HL-60 (cell line): ENCODE results near the gene VAMP4.

ENCODE experiments used
- DNase-seq, 2 experiments: peaks; one replicate each; pipeline ENCODE4 v3.0.0-alpha.2; 2010 to 2020; ENCODE audit warnings: low read depth in 1 of 2, low spot score in 1 of 2
- H3K27ac ChIP-seq: fragments of 250-450 bp; sonication (Bioruptor Pico); replicated peaks from 2 replicates; pipeline ENCODE4 v1.5.1; 2020; ENCODE audit warnings: mild to moderate bottlenecking, moderate library complexity
- H3K27me3 ChIP-seq: fragments of 250-450 bp; sonication (Bioruptor Pico); 2 replicates; pipeline ENCODE4 v1.5.1; 2021; ENCODE audit warnings: mild to moderate bottlenecking, moderate library complexity; ENCODE audit not compliant: insufficient read depth, poor library complexity, severe bottlenecking
- H3K4me3 ChIP-seq: replicated peaks from 2 replicates; pipeline ENCODE4 v1.5.1; 2011; ENCODE audit warnings: mild to moderate bottlenecking, control low read depth, low read length; ENCODE audit not compliant: insufficient read depth
- CTCF ChIP-seq: IDR thresholded peaks from one replicate; pipeline ENCODE4 v1.5.1; 2011; ENCODE audit warnings: low read length, control low read depth, inconsistent platforms; ENCODE audit not compliant: insufficient read depth
- GABPA ChIP-seq: IDR thresholded peaks from 2 replicates; pipeline ENCODE4 v1.6.1; 2012; ENCODE audit warnings: low read depth
- POLR2AphosphoS5 ChIP-seq: IDR thresholded peaks from 2 replicates; pipeline ENCODE4 v1.6.1; 2012; ENCODE audit warnings: low read depth
- SPI1 ChIP-seq: IDR thresholded peaks from 2 replicates; pipeline ENCODE4 v1.6.1; 2012; ENCODE audit warnings: low read depth, mild to moderate bottlenecking, borderline replicate concordance
- TF ChIP-seq, protein P1 (sequence below): IDR thresholded peaks from 2 replicates; pipeline ENCODE4 v1.6.1; 2012; ENCODE audit warnings: low read depth; ENCODE audit not compliant: insufficient replicate concordance

The VAMP4 gene

DNA sequence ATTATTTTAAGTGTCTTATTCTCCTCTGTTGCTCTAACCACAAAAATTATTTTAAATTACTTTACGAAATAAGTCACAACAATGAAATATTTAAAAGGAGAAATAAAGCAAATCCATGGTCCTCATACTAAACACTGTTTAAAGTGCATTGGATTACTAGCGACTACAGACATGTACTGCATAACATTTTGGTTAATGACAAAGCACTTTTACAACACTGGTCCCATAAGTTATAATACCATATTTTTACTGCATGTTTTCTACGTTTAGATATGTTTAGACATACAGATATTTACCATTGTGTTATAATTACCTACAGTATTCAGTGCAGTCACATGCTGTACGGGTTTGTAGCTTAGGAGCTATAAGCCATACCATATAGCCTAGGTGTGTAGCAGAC lies 30.2 kb downstream of the VAMP4 start:
- TF ChIP-seq GABPA = no peak
- no peak for TF ChIP-seq POLR2AphosphoS5
- TF ChIP-seq SPI1 = no peak
- TF ChIP-seq, protein P1, sequence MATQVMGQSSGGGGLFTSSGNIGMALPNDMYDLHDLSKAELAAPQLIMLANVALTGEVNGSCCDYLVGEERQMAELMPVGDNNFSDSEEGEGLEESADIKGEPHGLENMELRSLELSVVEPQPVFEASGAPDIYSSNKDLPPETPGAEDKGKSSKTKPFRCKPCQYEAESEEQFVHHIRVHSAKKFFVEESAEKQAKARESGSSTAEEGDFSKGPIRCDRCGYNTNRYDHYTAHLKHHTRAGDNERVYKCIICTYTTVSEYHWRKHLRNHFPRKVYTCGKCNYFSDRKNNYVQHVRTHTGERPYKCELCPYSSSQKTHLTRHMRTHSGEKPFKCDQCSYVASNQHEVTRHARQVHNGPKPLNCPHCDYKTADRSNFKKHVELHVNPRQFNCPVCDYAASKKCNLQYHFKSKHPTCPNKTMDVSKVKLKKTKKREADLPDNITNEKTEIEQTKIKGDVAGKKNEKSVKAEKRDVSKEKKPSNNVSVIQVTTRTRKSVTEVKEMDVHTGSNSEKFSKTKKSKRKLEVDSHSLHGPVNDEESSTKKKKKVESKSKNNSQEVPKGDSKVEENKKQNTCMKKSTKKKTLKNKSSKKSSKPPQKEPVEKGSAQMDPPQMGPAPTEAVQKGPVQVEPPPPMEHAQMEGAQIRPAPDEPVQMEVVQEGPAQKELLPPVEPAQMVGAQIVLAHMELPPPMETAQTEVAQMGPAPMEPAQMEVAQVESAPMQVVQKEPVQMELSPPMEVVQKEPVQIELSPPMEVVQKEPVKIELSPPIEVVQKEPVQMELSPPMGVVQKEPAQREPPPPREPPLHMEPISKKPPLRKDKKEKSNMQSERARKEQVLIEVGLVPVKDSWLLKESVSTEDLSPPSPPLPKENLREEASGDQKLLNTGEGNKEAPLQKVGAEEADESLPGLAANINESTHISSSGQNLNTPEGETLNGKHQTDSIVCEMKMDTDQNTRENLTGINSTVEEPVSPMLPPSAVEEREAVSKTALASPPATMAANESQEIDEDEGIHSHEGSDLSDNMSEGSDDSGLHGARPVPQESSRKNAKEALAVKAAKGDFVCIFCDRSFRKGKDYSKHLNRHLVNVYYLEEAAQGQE = no peak
- no peak for TF ChIP-seq CTCF
- DNase-seq = no peak
- Histone ChIP-seq H3K4me3 (no peak overlapping the region), H3K27me3 (no peaks in the 10 kb centered on the region), H3K27ac (no peak overlapping the region)

- no peaks in the 10 kb centered on the region for H3K27me3 ChIP-seq
- no peak for DNase-seq
- TF ChIP-seq, protein P1 = no peak
- no peak for TF ChIP-seq CTCF
- TF ChIP-seq POLR2AphosphoS5 = no peak
- no peak for TF ChIP-seq GABPA
- TF ChIP-seq SPI1 = no peak
- no peak overlapping the region for H3K27ac ChIP-seq
- H3K4me3 ChIP-seq = no peak overlapping the region
These were observed 34.3 kb downstream of the VAMP4 start for GRCh38 chr1:171707583-171707982.

- TF ChIP-seq CTCF (no peak), POLR2AphosphoS5 (no peak), SPI1 (no peak), GABPA (no peak)
- TF ChIP-seq, protein P1 = no peak
- DNase-seq = no peak
- H3K4me3 ChIP-seq = no peak overlapping the region
- no peak overlapping the region for H3K27ac ChIP-seq
- no peaks in the 10 kb centered on the region for H3K27me3 ChIP-seq
These were observed 39.3 kb downstream of the VAMP4 start for GRCh38 chr1:171702598-171702997.
